Brain microvascular endothelial cell (primary cell): ENCODE data around the gene GABRE.
A peak's percentile ranks its signal among the peaks of the same experiment; 100 is the strongest.

ENCODE experiments used
- DNase-seq: peaks from one replicate; pipeline ENCODE4 v3.0.0-alpha.2; 2020
- H3K27ac ChIP-seq: fragments of 250-450 bp; sonication (Bioruptor Pico); 2 replicates; pipeline ENCODE4 v1.5.1; 2020; ENCODE audit warnings: mild to moderate bottlenecking, moderate library complexity
- H3K27me3 ChIP-seq: fragments of 250-450 bp; sonication (Bioruptor Pico); replicated peaks from 2 replicates; pipeline ENCODE4 v1.5.1; 2020; ENCODE audit warnings: mild to moderate bottlenecking
- H3K36me3 ChIP-seq: fragments of 250-450 bp; sonication (Bioruptor Pico); replicated peaks from 2 replicates; pipeline ENCODE4 v1.5.1; 2020; ENCODE audit warnings: mild to moderate bottlenecking
- H3K4me3 ChIP-seq: 2 replicates; pipeline ENCODE4 v1.5.1; 2011; ENCODE audit warnings: low read depth, mild to moderate bottlenecking, control low read depth, low read length, moderate library complexity
- in situ Hi-C: cut with HindIII; loops from 2 replicates; pipeline ENCODE4 v1.10.0; 2017; ENCODE audit warnings: low sequenced_read_pairs, low pct_ligation_motif_present
- TF ChIP-seq, protein P1 (sequence below): IDR thresholded peaks from 2 replicates; pipeline ENCODE4 v1.5.1; 2011; ENCODE audit warnings: low read depth, mild to moderate bottlenecking, moderate library complexity, low read length, control low read depth, inconsistent platforms; ENCODE audit errors: missing control alignments

Gene GABRE

GRCh38 chrX:151994476-151994875, 20.0 kb upstream of the GABRE start:
- DNase-seq = no peak
- Histone ChIP-seq H3K27ac (no peak overlapping the region), H3K36me3 (no peaks in the 10 kb centered on the region), H3K4me3 (no peak overlapping the region), H3K27me3 (no peaks in the 10 kb centered on the region)
- in situ Hi-C loops = no loop called here
- TF ChIP-seq, protein P1, sequence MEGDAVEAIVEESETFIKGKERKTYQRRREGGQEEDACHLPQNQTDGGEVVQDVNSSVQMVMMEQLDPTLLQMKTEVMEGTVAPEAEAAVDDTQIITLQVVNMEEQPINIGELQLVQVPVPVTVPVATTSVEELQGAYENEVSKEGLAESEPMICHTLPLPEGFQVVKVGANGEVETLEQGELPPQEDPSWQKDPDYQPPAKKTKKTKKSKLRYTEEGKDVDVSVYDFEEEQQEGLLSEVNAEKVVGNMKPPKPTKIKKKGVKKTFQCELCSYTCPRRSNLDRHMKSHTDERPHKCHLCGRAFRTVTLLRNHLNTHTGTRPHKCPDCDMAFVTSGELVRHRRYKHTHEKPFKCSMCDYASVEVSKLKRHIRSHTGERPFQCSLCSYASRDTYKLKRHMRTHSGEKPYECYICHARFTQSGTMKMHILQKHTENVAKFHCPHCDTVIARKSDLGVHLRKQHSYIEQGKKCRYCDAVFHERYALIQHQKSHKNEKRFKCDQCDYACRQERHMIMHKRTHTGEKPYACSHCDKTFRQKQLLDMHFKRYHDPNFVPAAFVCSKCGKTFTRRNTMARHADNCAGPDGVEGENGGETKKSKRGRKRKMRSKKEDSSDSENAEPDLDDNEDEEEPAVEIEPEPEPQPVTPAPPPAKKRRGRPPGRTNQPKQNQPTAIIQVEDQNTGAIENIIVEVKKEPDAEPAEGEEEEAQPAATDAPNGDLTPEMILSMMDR = no peak

DNA sequence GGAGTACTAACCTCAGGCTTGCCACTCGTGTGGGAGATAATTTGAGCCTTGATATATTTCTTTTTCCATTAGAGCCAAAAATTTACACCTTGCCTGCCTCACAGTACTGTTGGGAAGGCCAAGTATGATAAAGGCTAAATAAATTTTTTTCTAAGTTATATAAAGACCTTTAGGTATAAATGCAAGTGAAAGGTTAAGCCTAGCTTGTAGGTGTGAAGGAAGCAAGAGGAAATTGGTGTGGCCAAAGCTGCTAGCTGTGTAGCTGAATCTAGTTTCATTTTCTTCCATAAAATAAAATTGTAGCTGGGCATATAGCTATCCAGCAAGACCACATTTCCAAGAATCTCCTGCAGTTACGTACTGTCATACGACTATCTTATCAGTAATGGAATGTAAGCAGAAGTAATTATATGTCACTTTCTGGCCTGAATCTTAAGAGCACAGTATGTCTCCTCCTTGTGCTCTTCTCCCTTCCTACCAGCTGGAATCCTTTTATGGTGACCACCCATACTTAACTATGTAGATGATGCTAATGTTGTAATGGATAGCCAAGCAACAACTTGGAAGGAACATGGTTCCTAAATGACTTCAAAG, 14.3 kb upstream of the GABRE start:
- DNase-seq = no peak
- no peak overlapping the region for H3K27ac ChIP-seq
- in situ Hi-C loops = no loop called here
- TF ChIP-seq, protein P1 = no peak
- no peak overlapping the region for H3K4me3 ChIP-seq
- no peaks in the 10 kb centered on the region for H3K36me3 ChIP-seq
- no peaks in the 10 kb centered on the region for H3K27me3 ChIP-seq

- H3K36me3 ChIP-seq = no peaks in the 10 kb centered on the region
- no peak for DNase-seq
- H3K27me3 ChIP-seq = no peaks in the 10 kb centered on the region
- TF ChIP-seq, protein P1 = no peak
- in situ Hi-C loops = no loop called here
- no peak overlapping the region for H3K27ac ChIP-seq
- H3K4me3 ChIP-seq = no peak overlapping the region
These were observed 12.6 kb upstream of the GABRE start for GRCh38 chrX:151987108-151987507.

DNA sequence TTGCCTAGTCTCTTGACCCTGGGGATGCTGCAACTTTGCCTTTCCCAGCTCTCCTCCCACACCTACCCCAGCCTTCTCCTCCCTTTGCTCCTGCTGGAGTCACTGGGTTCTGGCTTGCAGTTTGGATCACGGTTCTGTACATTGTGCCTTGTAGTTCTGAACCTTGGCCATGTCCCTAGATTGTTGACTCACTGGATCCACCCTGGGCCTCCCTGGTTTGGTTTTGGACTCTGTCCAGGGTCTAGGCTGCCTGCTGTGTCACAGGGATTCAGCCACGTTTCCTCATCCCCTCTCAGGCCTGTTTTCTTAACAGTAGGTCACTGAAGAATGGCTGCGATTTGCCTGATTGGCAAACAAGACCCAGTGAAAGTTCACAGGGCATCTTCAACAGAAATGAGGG, 11.5 kb upstream of the GABRE start:
- Histone ChIP-seq H3K27me3 (no peaks in the 10 kb centered on the region), H3K36me3 (no peaks in the 10 kb centered on the region), H3K4me3 (no peak overlapping the region), H3K27ac (peak overlapping the region; percentile 53)
- peak; percentile 60 for DNase-seq
- TF ChIP-seq, protein P1 = no peak
- in situ Hi-C loops = no loop called here

DNA sequence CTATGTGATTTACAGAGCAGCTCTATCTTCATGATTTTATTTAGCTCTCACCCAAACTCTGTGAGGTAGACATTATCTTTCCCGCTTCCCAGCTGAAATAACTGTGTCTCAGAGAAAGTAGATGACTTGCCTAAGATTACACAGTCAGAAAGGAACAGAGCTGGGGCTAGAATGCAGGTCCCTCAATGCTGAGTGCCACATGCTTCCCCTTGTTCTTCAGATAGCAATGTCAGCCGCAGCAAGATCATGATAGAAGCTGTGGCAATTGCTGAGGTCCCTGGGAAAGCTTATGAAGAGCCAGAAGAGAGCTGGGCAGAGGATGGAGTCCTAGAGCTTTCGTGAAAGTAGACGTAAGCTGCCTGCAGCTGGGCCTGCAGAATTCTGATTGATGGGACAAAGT, 11.1 kb upstream of the GABRE start:
- Histone ChIP-seq H3K27ac (peak overlapping the region; percentile 53), H3K36me3 (no peaks in the 10 kb centered on the region), H3K27me3 (no peaks in the 10 kb centered on the region), H3K4me3 (no peak overlapping the region)
- DNase-seq = no peak
- in situ Hi-C loops = no loop called here
- TF ChIP-seq, protein P1 = no peak

DNA sequence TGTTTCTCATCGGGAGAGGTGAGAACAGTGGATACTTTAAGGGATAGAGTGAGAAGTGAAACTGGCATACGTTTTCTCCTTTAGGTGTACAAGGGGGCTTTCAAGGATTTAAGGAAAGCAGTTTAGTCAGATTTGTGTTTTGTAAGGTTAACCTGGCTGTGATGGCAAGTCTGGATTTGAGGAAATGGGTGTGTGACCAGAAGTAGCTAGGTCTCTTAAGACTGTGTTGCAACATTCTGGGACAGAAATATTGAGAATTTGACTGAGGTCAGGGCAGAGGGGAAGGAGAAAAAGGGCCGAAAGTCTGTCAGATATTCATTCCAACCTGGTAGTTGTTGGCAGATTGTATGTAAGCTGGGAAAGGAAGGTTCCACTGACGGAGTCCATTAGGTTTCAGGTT, 10.4 kb upstream of the GABRE start:
- H3K27ac ChIP-seq = peak overlapping the region; percentile 80
- TF ChIP-seq, protein P1 = no peak
- H3K4me3 ChIP-seq = no peak overlapping the region
- DNase-seq = no peak
- in situ Hi-C loops = no loop called here
- H3K27me3 ChIP-seq = no peaks in the 10 kb centered on the region
- H3K36me3 ChIP-seq = no peaks in the 10 kb centered on the region
